ENCODE measurements around the gene VAT1L.

DNA sequence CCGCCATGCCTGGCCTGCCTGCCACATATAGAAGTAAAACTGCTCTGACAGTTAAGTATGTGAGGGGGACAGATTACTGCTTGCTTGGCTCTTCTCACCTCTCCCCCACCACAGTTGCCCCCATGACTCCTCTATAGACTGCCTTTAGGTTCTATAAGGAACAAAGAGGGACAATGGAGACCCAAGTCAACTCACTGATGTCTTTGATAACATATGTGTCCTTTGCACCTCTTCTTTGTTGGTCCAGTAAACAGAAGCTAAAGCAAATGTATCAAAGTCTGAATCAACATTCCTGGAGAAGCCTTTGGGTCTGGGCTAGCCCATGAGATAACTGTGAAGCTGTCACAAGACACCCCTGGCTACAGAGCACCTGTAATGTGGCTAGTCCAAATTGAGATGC lies 38.9 kb upstream of the VAT1L start:
- no peak for TF ChIP-seq CTCF (IDR thresholded peaks at IDR 0.05; ENCODE audit: extremely low read depth in 1 of 2, insufficient read depth in 1 of 2, low read depth in 1 of 2, low read length in 2 of 2)
- TF ChIP-seq GATA2 (IDR thresholded peaks at IDR 0.05; ENCODE audit: insufficient read depth, insufficient read length, low read depth, low read length), result no peak
- TF ChIP-seq FOS (IDR thresholded peaks at IDR 0.05; ENCODE audit: borderline replicate concordance, insufficient read depth, low read length), result no peak
- no peak for TF ChIP-seq EZH2 (IDR thresholded peaks at IDR 0.05; ENCODE audit: borderline replicate concordance, low read depth, low read length, severe bottlenecking)
